Heart left ventricle (tissue), 13 donors: ENCODE measurements around the gene LARP4.

Experiments used
- POLR2A ChIP-seq, 2 donors: fragments of 450-650 bp; IDR thresholded peaks; one replicate each; pipeline ENCODE4 v1.6.1; 2017; ENCODE audit warnings: antibody characterized with exemption in 2 of 2, mild to moderate bottlenecking in 2 of 2, moderate library complexity in 2 of 2
- TF ChIP-seq, protein P1 (sequence below), 12 donors: fragments of 200-600 bp; sonication (generic) in 4 of 12; IDR thresholded peaks; one replicate each; pipeline versions ENCODE4 v1.5.0 to v1.8.0; 2018 to 2022; ENCODE audit warnings: antibody characterized with exemption in 12 of 12, mild to moderate bottlenecking in 5 of 12
- donor health status: ischemic (EF 13 %, LVEDD 7.1; RV severe dilation, severe dysfunction).
- donor health status: DM: no; HTN: yes; CAD: no.
- donor health status: DM: no; HTN: no; CAD: no.
- donor health status: ischemic (EF 25% LVEDD 6.9; RV normal size, moderate dysfunction).
- donor health status: ischemic (EF 25% LVEDD 5.7; RV mildly dilated, moderate dysfunction).
- donor health status: ischemic (EF 35%, LVEDD 5.7; RV mildly dilated, moderate dysfunction).
- donor health status: nonischemic (EF 11% LVEDD 7.7; RV severe dilation, severe dysfunction).
- donor health status: DM: yes; HTN: yes; CAD: no.
- donor health status: PGD.
- donor health status: ischemic (EF 29% LVEDD 5.4; RV normal size, mild dysfunction).
- donor health status: nonischemic (EF 23%, LVEDD 6.1; RV moderate dilation, normal function).

- no peak for TF ChIP-seq POLR2A (IDR thresholded peaks at IDR 0.05)
- TF ChIP-seq, protein P1, sequence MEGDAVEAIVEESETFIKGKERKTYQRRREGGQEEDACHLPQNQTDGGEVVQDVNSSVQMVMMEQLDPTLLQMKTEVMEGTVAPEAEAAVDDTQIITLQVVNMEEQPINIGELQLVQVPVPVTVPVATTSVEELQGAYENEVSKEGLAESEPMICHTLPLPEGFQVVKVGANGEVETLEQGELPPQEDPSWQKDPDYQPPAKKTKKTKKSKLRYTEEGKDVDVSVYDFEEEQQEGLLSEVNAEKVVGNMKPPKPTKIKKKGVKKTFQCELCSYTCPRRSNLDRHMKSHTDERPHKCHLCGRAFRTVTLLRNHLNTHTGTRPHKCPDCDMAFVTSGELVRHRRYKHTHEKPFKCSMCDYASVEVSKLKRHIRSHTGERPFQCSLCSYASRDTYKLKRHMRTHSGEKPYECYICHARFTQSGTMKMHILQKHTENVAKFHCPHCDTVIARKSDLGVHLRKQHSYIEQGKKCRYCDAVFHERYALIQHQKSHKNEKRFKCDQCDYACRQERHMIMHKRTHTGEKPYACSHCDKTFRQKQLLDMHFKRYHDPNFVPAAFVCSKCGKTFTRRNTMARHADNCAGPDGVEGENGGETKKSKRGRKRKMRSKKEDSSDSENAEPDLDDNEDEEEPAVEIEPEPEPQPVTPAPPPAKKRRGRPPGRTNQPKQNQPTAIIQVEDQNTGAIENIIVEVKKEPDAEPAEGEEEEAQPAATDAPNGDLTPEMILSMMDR (IDR thresholded peaks at IDR 0.05) = no peak
Measured at GRCh38 chr12:50394469-50395029, 6.1 kb upstream of the LARP4 start.
